AML-193 (cell line): ENCODE data around the gene DCAF4L1.
A peak's percentile ranks its signal among the peaks of the same experiment; 100 is the strongest.

ENCODE experiments used
- DNase-seq, 2 experiments: peaks; one replicate each; lab custom pipeline; 2025; lab: John Stamatoyannopoulos, UW

Gene DCAF4L1

GRCh38 chr4:41990365-41991111 lies 9.0 kb downstream of the DCAF4L1 start, which contains the start of gene SLC30A9:
Gene SLC30A9 (plus strand): TSS chr4:41990530. CDS start chr4:41990652, 122 bp downstream.
- DNase-seq: peak; percentile 83 to 93

- no peak for DNase-seq
Measured at GRCh38 chr4:41991916-41992767, 10.6 kb downstream of the DCAF4L1 start.

- DNase-seq: no peak
Measured at GRCh38 chr4:41992967-41993857, 11.7 kb downstream of the DCAF4L1 start.

- DNase-seq: peak in 1 of 2 experiments; percentile 21
Measured at GRCh38 chr4:41994461-41994985, 13.0 kb downstream of the DCAF4L1 start.

- DNase-seq: no peak
Measured at GRCh38 chr4:41998019-41998418, 16.5 kb downstream of the DCAF4L1 start.

- no peak for DNase-seq
Measured at GRCh38 chr4:41999321-41999720, 17.8 kb downstream of the DCAF4L1 start.

GRCh38 chr4:42008011-42008786 lies 26.6 kb downstream of the DCAF4L1 start:
- no peak for DNase-seq

GRCh38 chr4:42015438-42015837 lies 33.9 kb downstream of the DCAF4L1 start:
- no peak for DNase-seq

GRCh38 chr4:42018451-42018850 lies 36.9 kb downstream of the DCAF4L1 start:
- no peak for DNase-seq
